NCI-H2227 treated with DMSO at 0.1 percent for 48 hours (cell line): ENCODE data around the gene PRORP.
"Not testable (repeated sequence)": the region's sequence is repeated elsewhere in the genome, so short reads cannot be mapped to it uniquely, and the experiment has no call there.

ENCODE experiments used
- DNase-seq: peaks from one replicate; lab custom pipeline; 2025; lab: John Stamatoyannopoulos, UW

PRORP gene

GRCh38 chr14:35138585-35138984, 16.2 kb downstream of the PRORP start:
- DNase-seq = no peak

GRCh38 chr14:35140718-35141581, 18.6 kb downstream of the PRORP start:
- peak; percentile 17 for DNase-seq

- no peak for DNase-seq
Measured at GRCh38 chr14:35144029-35144428, 21.7 kb downstream of the PRORP start.

- no peak for DNase-seq
Measured at GRCh38 chr14:35146711-35147149, 24.4 kb downstream of the PRORP start.

GRCh38 chr14:35147186-35147585, 24.8 kb downstream of the PRORP start:
- DNase-seq = no peak

GRCh38 chr14:35147711-35148110, 25.4 kb downstream of the PRORP start:
- no peak for DNase-seq

GRCh38 chr14:35149239-35149638, 26.9 kb downstream of the PRORP start:
- no peak for DNase-seq

GRCh38 chr14:35152531-35152930, 30.2 kb downstream of the PRORP start:
- not testable (repeated sequence) for DNase-seq

GRCh38 chr14:35154016-35154415, 31.7 kb downstream of the PRORP start:
- DNase-seq = no peak

GRCh38 chr14:35155962-35156361, 33.6 kb downstream of the PRORP start:
- no peak for DNase-seq

- DNase-seq = no peak
Measured at GRCh38 chr14:35158491-35158890, 36.1 kb downstream of the PRORP start.

- no peak for DNase-seq
Measured at GRCh38 chr14:35158951-35159653, 36.8 kb downstream of the PRORP start.

GRCh38 chr14:35159742-35160409, 37.5 kb downstream of the PRORP start:
- DNase-seq = no peak

- DNase-seq = no peak
Measured at GRCh38 chr14:35161231-35161630, 38.9 kb downstream of the PRORP start.

- no peak for DNase-seq
Measured at GRCh38 chr14:35163384-35163783, 41.0 kb downstream of the PRORP start.

GRCh38 chr14:35164849-35165248, 42.5 kb downstream of the PRORP start:
- no peak for DNase-seq

- no peak for DNase-seq
Measured at GRCh38 chr14:35167496-35167895, 45.1 kb downstream of the PRORP start.
